GM12892 (cell line): ENCODE measurements around the gene SORCS1.

Source experiments
- POLR2A ChIP-seq: IDR thresholded peaks from 2 replicates; pipeline ENCODE4 v1.6.1; 2011; ENCODE audit warnings: low read depth, low read length, control low read depth
- POLR2AphosphoS5 ChIP-seq: IDR thresholded peaks from 2 replicates; pipeline ENCODE4 v1.6.1; 2011; ENCODE audit warnings: low read depth, low read length, control low read depth
- TAF1 ChIP-seq: IDR thresholded peaks from 2 replicates; pipeline ENCODE4 v1.6.1; 2011; ENCODE audit warnings: low read depth, mild to moderate bottlenecking, control low read depth, low read length, borderline replicate concordance

DNA sequence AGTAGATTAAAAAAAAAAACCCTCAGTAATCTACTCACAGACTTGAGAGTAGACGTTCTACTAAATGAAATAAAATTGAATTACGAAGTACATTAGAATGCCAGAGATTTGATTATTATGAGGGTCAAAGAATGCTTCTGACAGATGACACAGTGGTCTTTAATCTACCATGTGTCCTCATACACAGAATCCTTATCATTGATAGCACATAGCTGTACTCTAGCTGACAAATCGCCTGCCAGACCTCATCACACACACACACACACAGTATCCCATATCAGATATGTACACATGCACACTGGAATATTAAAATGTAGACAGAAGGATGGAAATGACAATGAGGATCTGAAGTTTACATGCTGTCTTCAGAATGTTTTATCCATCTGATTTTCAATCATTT lies 104.6 kb downstream of the SORCS1 start:
- TF ChIP-seq POLR2AphosphoS5 (no peak), POLR2A (no peak), TAF1 (no peak)
